C4-2B (cell line): ENCODE measurements around the gene WNT7A.

Source experiments
- H3K27ac ChIP-seq: fragments of 450-650 bp; 2 replicates; pipeline ENCODE4 v1.5.1; 2017
- ZFX ChIP-seq: fragments of 450-650 bp; IDR thresholded peaks from 2 replicates; pipeline ENCODE4 v1.6.1; 2017
- TF ChIP-seq, protein P1 (sequence below): fragments of 450-650 bp; conservative IDR thresholded peaks from 2 replicates; pipeline ENCODE4 v1.5.1; 2017; ENCODE audit warnings: mild to moderate bottlenecking

The WNT7A gene

DNA sequence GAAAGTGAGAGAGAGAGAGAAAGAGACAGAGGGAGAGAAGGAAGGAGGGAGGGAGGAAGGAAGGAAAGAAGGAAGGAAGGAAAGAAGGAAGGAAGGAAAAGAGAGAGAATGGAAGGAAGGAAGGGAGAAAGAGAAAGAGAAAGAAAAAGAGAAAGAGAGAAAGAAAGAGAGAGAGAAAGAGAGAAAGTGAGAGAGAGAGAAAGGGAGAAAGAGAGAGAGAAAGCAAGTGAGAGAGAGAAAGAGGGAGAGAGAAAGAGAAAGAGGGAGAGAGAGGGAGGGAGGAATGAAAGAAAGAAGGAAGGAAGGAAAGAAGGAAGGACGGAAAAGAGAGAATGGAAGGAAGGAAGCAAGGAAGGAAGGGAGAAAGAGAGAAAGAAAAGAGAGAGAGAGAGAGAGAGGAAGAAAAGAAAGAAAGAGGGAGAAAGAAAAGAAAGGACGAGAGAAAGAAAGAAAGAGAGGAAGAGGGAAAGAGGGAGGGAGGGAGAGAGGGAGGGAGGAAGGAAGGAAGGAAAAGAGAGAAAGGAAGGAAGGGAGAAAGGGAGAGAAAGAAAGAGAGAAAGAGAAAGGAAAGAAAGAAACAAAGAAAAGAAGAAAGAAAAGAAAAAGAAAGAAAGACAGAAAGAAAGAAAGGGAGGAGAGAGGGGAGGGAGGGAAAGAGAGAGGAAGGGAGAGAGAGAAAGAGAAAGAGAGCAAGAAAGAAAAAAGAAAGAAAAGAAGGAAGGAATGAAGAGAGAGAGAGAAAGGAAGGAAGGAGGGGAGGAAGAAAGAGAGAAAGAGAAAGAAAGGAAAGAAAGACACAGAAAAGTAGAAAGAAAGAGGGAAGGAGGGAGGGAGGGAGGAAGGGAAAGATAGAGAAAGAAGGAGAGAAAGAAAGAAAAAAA lies 10.8 kb downstream of the WNT7A start:
- TF ChIP-seq, protein P1, sequence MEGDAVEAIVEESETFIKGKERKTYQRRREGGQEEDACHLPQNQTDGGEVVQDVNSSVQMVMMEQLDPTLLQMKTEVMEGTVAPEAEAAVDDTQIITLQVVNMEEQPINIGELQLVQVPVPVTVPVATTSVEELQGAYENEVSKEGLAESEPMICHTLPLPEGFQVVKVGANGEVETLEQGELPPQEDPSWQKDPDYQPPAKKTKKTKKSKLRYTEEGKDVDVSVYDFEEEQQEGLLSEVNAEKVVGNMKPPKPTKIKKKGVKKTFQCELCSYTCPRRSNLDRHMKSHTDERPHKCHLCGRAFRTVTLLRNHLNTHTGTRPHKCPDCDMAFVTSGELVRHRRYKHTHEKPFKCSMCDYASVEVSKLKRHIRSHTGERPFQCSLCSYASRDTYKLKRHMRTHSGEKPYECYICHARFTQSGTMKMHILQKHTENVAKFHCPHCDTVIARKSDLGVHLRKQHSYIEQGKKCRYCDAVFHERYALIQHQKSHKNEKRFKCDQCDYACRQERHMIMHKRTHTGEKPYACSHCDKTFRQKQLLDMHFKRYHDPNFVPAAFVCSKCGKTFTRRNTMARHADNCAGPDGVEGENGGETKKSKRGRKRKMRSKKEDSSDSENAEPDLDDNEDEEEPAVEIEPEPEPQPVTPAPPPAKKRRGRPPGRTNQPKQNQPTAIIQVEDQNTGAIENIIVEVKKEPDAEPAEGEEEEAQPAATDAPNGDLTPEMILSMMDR: no peak
- H3K27ac ChIP-seq: no peak overlapping the region

GRCh38 chr3:13867732-13868131 lies 12.1 kb downstream of the WNT7A start:
- no peak overlapping the region for H3K27ac ChIP-seq
- no peak for TF ChIP-seq ZFX
- TF ChIP-seq, protein P1: no peak

GRCh38 chr3:13866041-13866965 lies 13.6 kb downstream of the WNT7A start:
- H3K27ac ChIP-seq: no peak overlapping the region
- TF ChIP-seq, protein P1: no peak
- no peak for TF ChIP-seq ZFX

DNA sequence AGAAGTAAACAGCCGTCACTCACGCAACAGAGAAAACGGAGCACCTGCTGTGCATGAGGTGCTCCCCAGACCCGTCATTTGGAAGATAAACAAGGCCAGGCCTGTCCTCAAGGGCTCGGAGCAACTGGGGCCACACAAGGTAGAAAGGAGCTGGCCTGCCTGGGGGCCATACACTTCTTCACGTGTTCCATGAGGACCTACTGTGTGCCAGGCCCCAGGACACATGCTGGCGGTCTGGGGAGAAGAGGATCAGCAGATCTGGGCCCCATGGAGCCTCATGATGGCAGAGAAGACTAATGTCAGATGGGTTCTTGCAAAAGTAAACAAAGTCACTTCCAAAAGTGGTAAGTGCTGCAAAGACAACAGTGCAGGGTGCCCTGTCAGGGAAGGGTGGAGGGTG lies 14.3 kb downstream of the WNT7A start:
- TF ChIP-seq ZFX: no peak
- TF ChIP-seq, protein P1: no peak
- H3K27ac ChIP-seq: no peak overlapping the region

DNA sequence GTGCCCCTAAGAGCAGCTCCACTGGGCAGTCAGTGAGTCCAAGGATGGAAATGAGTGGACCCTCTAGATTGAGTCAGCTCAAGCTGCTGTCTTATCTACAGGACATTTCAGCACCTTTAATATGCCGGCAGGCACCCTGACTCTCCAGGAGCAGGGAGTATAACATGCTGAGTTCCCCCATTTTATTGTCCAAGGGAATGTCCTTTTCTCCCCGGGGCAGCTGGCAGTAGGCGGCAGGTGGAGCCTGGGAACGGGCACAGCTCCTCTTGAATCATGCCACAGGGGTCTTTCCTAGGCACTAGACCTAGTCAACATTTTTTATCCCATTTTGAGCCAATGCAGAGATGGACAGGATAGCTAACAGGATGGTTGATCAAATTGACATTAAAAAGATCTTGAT lies 14.8 kb downstream of the WNT7A start:
- TF ChIP-seq, protein P1: no peak
- no peak for TF ChIP-seq ZFX
- H3K27ac ChIP-seq: no peak overlapping the region

DNA sequence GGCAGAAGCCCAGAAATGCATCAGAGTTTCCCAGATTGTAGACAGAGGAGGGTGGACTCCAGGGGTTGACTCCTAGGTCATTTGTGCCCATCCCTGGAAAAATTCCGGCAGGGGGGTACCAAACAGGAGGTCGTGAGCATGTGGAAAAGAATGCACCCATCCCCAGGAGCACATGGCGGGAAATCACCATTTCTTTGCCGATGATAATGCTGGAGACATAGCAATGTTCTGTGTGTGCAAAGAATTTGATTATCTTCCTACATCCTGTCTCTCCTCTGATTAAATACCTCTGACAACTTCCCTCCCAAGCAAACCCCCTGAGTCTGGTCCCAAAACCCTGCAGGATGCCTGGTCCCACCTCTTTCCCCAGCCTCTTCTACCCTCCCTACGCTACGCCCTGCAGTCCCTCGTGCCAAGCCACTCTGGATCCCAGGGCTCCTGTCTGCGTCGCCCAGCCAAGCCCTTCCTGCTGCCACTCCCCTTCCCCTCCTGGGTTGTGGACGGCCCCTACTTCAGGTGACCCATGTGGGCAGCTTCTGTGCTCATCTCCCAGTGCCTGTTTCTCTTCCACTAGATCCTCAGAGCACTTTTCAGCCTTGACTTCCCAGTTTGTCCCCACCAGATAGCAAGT lies 15.8 kb downstream of the WNT7A start:
- TF ChIP-seq, protein P1: no peak
- no peak for TF ChIP-seq ZFX
- no peak overlapping the region for H3K27ac ChIP-seq
